T47D (cell line): ENCODE data around the gene TNFSF8.

Experiments
- DNase-seq, 2 experiments: peaks; one replicate each; pipeline versions ENCODE4 v3.0.0 to v3.0.0-alpha.2; 2011 to 2012; ENCODE audit warnings: low read depth in 1 of 2, low spot score in 1 of 2
- JUND ChIP-seq: IDR thresholded peaks from 2 replicates; pipeline ENCODE4 v1.6.1; 2012; ENCODE audit warnings: low read depth
- in situ Hi-C: cut with HindIII; loops from 2 replicates; pipeline ENCODE4 v1.10.0; 2016; ENCODE audit warnings: low sequenced_read_pairs, low pct_unique_long_range_greater_than_20kb

Gene TNFSF8, protein sequence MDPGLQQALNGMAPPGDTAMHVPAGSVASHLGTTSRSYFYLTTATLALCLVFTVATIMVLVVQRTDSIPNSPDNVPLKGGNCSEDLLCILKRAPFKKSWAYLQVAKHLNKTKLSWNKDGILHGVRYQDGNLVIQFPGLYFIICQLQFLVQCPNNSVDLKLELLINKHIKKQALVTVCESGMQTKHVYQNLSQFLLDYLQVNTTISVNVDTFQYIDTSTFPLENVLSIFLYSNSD

DNA sequence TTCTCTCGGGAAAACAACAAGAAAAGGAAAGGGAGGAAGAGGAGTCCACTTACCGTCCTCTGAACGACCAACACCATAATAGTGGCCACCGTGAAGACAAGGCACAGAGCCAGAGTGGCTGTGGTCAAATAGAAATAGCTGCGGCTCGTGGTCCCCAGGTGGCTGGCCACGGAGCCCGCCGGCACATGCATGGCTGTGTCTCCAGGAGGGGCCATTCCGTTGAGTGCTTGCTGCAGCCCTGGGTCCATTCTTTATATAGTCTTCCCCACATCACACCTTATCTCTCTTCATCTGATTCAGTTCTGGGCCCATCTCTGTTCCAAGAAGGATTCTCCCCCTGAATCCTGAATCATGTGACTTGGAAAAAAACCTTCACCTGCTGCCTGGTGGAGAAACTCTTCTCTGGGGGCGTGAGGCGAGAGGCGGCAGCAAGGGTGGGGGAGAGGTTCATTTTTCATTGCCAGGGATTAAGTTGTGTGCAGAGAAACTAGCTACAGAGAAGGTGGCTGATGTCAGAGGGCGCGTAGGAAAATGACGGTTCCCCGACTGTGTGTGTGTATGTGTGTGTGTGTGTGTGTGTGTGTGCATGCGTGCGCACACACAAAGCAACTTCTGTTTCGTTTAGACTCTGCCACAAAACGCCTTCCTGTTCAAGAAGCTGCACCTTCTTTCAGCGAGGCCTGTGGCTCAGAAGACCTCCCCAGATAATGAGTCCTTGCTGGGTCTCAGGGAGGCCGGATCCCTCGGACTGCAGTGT, at the start of gene TNFSF8:
Gene TNFSF8, minus strand, starts transcription at position 536 of the 757 bp plus-strand sequence. Its CDS starts 288 bp downstream, at position 248.
- in situ Hi-C loops = no loop called here
- no peak for DNase-seq
- no peak for TF ChIP-seq JUND

DNA sequence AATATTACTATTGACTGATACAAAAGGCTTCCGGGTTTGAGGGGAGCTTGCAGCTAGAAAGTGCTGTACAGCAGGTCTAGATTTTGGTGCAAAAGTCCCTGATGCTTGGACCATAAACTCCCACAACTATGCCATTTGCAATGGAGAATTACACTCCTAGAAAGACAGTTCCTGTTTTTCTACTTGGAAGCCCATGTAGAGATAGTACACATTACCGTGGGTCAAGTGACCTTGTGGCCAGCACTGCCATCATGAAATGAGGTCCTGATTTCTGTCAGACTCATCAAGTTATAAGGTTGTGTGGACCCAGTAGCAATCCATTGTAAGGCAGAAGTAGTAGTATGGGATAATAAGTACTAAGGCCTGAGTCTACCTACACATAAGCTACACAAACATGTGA, 42.8 kb upstream of the TNFSF8 start:
- in situ Hi-C loops = no loop called here
- no peak for DNase-seq
- no peak for TF ChIP-seq JUND

DNA sequence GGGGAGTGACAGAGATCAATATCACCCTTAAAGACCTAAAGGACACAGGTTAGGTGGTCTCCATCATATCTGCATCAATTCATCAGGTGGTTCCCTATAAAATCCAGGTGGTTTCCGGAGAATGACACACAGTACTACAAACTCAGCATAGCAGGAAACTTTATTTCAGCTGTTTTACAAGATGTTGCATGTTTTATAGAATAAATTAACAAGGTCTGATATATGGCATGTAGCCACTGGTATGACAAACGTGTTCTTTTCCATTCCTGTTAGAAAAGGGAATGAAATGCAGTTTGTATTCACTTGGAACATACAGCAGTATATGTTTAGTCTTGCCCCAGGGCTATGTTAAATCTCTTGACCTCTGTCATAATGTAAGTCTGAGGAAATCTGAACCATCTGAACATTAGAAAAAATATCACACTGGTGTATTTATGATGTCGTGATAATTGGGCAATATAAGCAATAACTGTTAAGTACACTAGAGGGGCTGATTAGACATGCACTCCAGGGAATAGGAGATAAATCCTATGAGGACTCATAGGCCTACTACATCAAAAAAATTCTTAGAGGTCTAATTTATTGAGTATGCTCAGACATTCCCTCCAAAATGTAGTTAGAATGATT, 42.2 kb upstream of the TNFSF8 start:
- in situ Hi-C loops = no loop called here
- DNase-seq = no peak
- TF ChIP-seq JUND = no peak

DNA sequence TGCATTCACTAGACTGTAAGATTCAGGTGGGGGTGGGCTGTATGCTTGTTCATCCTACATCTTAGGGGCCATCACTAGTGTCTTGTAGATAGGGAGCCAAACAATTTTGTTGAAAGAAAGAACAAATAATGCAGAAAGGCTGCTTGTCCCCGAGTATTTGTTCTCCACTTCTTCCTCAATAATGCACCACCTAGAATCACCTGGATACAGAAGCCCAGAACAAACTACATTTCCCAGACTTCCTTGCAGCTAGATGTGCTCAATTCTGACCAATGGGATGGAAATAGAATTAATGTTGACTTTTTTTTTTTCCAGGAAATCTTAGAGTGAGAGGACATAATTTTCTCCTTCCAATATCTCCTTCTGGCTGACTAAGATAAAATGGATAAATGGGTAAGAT, 38.9 kb upstream of the TNFSF8 start:
- in situ Hi-C loops = no loop called here
- TF ChIP-seq JUND = no peak
- DNase-seq = peak in 1 of 2 experiments; percentile 16

DNA sequence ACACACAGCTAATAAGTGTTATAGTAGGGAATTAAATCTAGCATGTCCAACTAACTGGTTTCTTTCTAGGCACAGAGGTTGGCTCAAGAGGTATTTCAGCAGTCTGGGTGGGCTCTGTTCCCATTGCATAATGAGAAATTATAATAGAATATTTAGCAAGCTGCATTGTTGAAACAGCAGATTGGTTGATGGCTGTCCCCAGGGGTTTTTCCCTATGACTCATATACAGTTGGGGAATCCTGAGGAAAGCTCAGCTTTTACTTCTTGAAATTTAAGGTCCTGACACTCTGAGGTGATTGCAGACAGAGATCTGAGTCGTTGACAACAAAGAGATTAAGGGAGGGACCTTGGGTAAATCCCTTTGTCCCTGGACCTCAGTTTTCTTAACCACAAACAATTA, 38.3 kb upstream of the TNFSF8 start:
- in situ Hi-C loops = no loop called here
- no peak for DNase-seq
- TF ChIP-seq JUND = no peak

DNA sequence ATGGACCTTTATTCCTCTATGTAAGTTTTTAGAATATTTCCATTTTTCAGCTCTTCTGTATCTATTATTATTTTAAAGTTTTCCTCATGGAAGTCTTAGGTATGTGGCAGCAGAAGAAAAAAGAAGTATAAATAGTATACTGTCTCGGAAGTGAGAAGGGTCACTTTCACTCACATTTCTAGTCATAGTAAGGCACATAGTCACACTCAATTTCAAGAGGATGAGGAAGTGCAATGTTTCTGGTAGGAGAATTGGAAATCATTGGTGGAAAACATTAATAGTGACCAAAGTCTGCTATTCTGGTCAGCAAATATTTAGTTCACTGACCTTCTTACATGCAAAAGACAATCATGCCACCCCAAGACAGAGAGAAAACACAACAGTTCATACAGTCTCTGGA, 35.2 kb upstream of the TNFSF8 start:
- in situ Hi-C loops = no loop called here
- no peak for DNase-seq
- TF ChIP-seq JUND = no peak

DNA sequence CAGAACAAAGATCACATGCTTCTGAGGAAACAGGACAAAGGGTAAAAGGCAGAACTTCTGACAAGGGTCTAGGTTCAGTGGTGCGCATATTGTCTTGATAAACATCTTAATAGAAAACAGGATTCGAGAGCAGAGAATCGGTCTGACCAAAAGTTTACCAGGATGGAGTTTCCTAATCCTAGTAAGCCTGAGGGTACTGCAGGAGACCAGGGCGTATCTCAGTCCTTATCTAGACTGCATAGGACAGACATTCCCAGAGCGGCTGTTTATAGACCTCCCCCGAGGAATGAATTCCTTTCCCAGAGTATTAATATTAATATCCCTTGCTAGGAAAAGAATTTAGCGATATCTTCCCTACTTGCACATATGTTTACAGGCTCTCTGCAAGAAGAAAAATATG, 32.4 kb upstream of the TNFSF8 start:
- no peak for TF ChIP-seq JUND
- no peak for DNase-seq
- in situ Hi-C loops = no loop called here

DNA sequence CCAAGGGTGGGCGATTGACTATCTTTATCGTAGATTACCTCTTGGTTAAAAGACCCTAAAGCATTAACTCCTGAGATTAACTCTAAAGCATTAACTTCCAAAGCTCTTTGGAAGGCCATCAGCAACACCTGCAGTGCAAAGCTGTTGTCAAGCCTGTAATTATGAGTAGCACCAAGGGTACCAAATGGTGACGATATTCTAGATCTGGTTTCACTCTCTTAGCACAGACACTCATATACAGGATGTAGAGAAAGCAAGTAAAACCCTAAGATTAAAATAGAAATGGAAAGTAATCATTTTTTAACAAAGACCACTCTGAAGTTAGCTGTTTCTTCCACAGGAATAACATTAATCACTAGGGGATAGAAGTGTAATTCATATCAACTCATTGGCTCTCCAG, 29.9 kb upstream of the TNFSF8 start:
- no peak for DNase-seq
- in situ Hi-C loops = no loop called here
- no peak for TF ChIP-seq JUND

DNA sequence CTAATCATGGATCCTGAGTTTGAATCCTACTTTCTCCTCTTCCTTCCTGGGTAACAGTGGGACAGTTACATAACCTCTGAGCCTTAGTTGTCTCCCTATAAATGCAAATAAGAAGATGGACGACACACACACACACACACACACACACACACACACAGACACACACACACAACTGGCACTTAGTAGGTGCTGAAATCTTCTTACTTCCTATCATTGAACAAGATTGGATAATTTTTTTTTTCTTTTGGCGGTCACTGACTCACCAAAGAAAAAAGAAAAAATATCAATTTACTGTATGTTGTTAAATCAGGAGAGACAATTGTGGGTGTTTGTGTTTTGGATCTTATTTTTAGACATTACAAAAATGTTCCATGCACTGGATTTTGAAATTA, 28.4 kb upstream of the TNFSF8 start:
- in situ Hi-C loops = no loop called here
- DNase-seq = no peak
- TF ChIP-seq JUND = no peak

DNA sequence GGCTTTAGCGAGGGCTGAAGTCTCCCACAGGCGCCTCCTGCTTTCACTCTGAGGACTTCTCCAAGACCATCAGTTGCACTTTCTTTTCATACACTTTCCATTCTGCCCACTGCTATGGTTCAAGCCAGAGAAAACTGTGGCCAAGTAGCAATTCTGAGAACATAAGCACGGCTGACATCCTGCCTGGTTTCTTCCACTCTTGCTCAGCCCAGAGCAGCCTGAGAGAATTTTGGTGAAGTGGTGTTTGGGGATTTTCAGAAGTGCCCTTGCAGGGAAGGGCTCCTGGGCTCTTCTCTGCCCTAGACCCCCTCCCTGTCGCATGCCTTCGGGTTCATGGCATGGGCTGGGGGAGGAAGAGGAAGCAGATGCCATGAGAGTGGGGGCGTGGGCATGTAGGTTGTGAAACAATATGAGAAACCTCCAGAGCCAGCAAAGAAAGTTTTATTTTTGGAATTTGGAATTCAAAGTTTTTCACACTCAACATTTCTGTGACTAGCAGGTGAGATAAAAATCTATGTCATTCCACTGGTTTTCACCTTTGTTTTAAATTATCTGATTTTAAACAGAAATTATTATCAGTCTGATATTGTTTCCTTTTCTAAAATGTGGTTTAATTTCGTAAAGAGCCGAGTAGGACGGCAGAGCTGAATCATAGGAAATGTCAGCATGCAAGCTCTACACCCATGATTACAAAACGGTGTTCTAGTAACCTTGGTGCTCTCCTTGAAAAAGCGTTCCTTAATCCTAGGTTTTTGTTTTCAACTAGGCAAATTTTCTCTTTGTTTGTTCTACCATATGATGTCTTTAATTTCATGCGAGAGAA, 27.8 kb upstream of the TNFSF8 start:
- no peak for DNase-seq
- TF ChIP-seq JUND = no peak
- in situ Hi-C loops = no loop called here

DNA sequence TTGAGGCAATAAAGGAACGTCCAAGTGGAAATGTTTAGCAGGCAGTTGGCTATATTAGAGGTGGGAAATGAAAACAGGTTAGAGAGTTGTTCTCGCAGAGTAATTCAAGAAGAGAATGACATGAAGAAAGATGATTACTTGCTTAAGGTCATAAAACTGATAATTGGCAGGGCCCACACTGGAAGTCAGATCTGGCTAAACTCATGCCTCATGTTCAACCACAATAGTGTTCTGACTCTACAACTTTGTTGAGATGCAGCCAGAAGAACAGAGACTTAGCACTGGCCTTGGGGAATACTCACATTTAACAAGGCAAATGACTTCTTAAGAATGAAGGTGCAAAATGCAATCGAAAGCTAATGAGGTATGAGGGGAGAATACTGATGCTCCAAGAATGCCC, 27.2 kb upstream of the TNFSF8 start:
- no peak for DNase-seq
- no peak for TF ChIP-seq JUND
- in situ Hi-C loops = no loop called here

DNA sequence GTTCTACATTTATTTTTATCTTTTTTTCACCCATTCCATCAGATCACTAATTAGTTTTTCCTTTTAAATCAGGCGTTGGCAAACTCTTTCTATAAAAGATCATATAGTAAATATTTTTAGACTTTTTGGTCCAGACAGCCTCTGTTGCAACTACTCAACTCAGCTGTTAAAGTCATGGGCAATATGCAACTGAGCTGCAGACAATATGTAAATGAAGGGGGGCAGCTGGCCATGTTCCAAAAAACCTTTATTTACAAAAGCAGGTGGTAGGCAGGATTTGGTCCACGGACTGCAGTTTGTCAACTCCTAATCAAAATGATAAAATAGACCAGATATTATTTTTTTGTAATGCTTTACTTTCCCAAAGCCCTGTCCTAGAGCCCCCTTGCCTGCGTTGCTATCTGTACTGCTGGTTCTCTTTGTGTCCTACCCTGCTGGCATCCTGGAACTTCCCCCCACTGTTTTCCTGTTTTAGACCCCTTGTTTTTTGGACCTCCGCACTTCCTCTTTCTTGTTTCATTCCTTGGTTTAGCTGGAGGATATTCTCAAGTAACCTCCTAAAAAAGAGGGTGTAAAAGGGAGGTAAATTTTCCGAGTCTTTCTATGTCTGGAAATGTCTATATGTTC, 24.7 kb upstream of the TNFSF8 start:
- DNase-seq = no peak
- no peak for TF ChIP-seq JUND
- in situ Hi-C loops = no loop called here
